GM19328 (cell line): Measurements from ENCODE around the gene CEACAM20.
"Not testable (repeated sequence)": the region's sequence is repeated elsewhere in the genome, so short reads cannot be mapped to it uniquely, and the experiment has no call there.

ENCODE experiments used
- ATAC-seq: cut with Tn5 transposase; IDR thresholded peaks from one replicate; pipeline ENCODE4 v1.9.1; 2021; ENCODE audit warnings: mild to moderate bottlenecking, moderate library complexity; ENCODE audit not compliant: unreplicated experiment

CEACAM20 gene

DNA sequence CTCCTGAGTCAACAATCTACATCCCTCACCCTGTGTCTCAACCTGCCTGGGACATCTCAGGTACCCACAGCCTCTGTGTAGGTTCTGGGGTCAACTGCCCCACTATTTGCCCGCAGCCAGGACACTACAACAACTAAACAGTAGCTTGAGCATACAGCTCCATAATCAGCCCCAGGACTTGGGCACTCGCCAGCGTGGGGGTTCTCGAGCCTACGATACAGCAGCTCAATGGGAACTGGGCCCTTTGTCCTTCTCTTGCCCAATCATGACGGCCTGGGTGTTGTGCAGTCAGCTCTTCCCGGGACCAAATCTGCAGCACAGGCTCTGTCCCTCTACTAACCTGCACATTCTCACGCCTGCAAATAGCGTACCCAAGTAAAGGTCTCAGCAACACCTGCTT, 30.5 kb downstream of the CEACAM20 start:
- ATAC-seq = no peak

DNA sequence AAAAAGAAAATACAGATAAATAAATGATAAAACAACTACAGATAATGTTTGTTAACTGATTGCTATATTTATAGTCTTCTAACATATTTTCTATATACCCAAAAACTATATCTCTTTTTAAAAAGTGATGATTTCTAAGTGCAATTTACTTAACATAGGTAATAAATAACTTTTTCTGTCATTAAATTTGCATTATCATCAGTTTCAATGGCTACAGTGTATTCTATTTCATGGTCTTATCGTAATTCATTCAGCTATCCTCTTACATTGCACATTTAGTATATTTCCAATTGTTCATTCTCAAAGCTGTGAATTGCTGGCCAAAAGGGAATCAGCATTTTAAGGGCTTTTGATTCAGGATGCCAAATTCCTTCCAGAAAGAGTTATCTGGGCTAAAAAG, 32.8 kb downstream of the CEACAM20 start:
- ATAC-seq = no peak

DNA sequence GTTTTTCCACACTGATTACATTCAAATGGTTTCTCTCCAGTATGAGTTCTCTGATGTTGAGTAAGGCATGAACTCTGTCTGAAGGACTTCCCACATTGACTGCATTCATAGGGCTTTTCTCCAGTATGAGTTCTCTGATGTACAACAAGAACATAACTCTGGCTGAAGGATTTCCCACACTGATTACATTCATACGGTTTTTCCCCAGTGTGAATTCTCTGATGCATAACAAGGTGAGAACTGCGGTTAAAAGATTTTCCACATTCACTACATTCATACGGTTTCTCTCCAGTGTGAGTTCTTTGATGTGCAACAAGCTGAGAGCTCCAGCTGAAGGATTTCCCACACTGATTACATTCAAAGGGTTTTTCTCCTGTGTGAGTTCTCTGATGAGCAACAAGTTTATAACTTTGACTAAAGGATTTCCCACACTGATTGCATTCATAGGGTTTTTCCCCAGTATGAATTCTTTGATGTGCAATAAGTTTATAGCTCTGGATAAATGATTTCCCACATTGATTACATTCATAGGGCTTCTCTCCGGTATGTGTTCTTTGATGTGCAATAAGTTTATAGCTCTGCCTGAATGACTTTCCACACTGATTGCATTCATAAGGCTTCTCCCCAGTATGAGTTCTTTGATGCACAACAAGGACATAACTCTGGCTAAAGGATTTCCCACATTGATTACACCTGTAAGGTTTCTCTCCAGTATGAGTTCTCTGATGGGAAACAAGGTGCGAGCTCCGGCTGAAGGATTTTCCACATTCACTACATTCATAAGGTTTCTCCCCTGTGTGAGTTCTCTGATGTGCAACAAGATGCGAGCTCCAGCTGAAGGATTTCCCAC, 52.7 kb downstream of the CEACAM20 start:
- no peak for ATAC-seq

DNA sequence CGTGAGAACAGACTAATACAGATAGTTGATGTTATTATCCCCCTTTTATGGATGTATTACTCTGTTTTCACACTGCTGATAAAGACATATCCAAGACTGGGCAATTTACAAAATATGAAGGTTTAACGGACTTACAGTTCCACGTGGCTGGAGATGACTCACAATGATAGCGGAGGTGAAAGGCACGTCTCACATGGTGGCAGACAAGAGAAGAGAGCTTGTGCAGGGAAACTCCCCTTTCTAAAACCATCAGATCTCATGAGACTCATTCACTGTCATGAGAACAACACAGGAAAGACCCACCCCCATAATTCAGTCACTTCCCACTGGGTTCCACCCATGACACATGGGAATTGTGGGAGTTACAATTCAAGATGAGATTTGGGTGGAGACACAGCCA, 60.7 kb downstream of the CEACAM20 start:
- not testable (repeated sequence) for ATAC-seq

DNA sequence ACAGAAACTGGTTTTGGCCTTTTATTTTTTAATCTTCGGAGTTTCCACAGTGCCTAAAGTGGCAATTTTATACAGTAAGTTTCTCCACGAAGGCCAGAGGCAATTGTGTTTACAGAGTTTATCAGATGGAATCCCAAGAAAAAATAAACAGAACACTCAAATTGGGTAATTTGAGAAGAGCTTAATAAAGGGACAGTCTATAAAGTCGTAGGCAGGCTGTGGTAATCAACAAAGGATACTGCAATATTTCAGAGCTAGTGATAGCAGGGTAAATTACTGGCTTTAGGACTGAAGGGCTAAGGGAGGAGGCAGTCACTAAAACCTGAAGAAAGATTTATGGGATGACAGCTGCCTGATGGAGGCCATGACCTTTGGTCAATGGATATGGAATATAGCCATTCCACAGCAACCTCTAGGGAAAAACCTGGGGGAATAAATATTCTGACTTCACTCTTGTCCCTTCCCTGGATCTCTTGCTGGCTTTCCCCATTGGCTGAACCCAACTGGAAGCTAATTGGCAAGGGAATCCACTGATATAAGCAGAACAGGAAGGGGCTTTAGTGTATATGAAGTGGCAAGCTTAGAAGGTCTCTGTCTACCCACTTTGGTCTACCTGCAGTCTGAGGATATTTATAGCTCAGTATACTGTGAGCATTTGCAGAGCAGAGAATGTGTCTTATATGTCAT, 66.7 kb downstream of the CEACAM20 start:
- ATAC-seq = not testable (repeated sequence)
